ENCODE data around the gene PCDHAC2. TPM values are rescaled to one million over a fixed set of nuclear protein-coding genes. Genes with fewer than 3 reads are reported as not detected.

PCDHAC2 gene
- total RNA-seq, 1 donor from 2014 or later = 1.9 TPM

DNA sequence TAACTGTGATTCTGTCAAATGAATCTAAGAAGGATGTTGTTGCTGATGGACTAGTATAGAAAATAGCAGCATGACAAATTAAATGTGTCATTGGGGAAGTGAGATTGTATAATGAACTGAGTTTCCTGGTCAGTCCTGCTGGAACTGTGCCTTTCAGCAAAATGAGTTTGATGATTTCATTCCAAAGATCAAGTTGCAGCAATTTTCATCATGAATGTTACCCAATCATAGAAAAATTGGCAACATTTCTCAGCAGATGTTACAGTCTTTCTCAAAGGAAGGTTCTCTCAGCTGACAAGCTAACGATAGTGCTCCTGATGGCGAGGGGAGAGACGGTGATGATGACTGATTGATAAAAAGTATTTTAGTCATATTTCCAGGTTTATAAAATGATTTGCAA is 10.7 kb downstream of the PCDHAC2 start:
- H3K27ac ChIP-seq = no peak overlapping the region
- H3K4me2 ChIP-seq = no peak overlapping the region
- H3K4me1 ChIP-seq = no peaks in the 10 kb centered on the region
- no peaks in the 10 kb centered on the region for H3K36me3 ChIP-seq
- H3K9me3 ChIP-seq (ENCODE audit: low read depth) = no peaks in the 10 kb centered on the region
- no peak overlapping the region for H3K27ac Mint-ChIP-seq
- peaks cover 22% of the 10 kb centered on the region for H4K20me1 ChIP-seq (ENCODE audit: low read depth)
- H3K36me3 Mint-ChIP-seq = no peaks in the 10 kb centered on the region
- TF ChIP-seq EZH2phosphoT487 (IDR thresholded peaks at IDR 0.05) (no peak), EZH2 (IDR thresholded peaks at IDR 0.05) (no peak), CTCF (IDR thresholded peaks at IDR 0.05) (no peak)
- H3K79me2 ChIP-seq (ENCODE audit: low read depth) = no peaks in the 10 kb centered on the region
- no peaks in the 10 kb centered on the region for H3F3A ChIP-seq (ENCODE audit: low read depth)
- no peaks in the 10 kb centered on the region for H3K27me3 ChIP-seq
- no peak overlapping the region for H3K4me3 Mint-ChIP-seq
- no peaks in the 10 kb centered on the region for H3K9me3 Mint-ChIP-seq
- H3K4me3 ChIP-seq = no peak overlapping the region
- peaks cover 2% of the 10 kb centered on the region for H3K4me1 Mint-ChIP-seq
- H3K27me3 Mint-ChIP-seq (ENCODE audit: insufficient read depth, low read depth) = no peaks in the 10 kb centered on the region
- H3K9ac ChIP-seq = no peak overlapping the region
- no peak overlapping the region for H2AFZ ChIP-seq (replicated peaks)
- no peak for DNase-seq (ENCODE audit: low spot score)

DNA sequence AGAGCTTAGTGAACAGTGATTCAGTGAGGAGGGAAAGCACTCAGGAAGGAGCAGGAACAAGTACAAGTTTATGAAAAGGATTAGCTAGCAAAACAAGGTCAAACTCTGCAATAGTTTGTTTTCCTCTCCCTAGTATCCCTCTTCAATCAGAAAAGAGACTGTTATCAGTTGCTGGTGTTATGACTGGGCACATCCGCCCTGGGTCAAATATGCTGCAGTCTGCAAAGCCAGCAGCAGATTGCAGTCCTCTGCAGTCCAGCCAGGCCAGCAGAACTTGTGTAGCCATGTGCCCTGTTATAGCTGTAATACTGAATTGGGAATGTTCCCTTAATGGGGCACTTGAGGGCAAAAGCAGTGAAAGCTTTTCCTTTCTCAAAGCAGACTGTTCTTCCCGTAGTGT is 12.0 kb downstream of the PCDHAC2 start:
- Histone ChIP-seq H3K9me3 (ENCODE audit: low read depth) (no peaks in the 10 kb centered on the region), H3K4me2 (no peak overlapping the region), H3K27ac (no peak overlapping the region), H3K4me1 (no peaks in the 10 kb centered on the region), H3K27me3 (peaks cover 8% of the 10 kb centered on the region), H3K36me3 (no peaks in the 10 kb centered on the region), H3K4me3 (no peak overlapping the region), H3K79me2 (ENCODE audit: low read depth) (no peaks in the 10 kb centered on the region), H3F3A (ENCODE audit: low read depth) (no peaks in the 10 kb centered on the region), H4K20me1 (ENCODE audit: low read depth) (peaks cover 22% of the 10 kb centered on the region), H2AFZ (replicated peaks) (no peak overlapping the region), H3K9ac (no peak overlapping the region)
- Mint-ChIP-seq H3K36me3 (no peaks in the 10 kb centered on the region), H3K4me1 (peaks cover 2% of the 10 kb centered on the region), H3K9me3 (no peaks in the 10 kb centered on the region), H3K27ac (no peak overlapping the region), H3K4me3 (no peak overlapping the region), H3K27me3 (ENCODE audit: insufficient read depth, low read depth) (no peaks in the 10 kb centered on the region)
- TF ChIP-seq CTCF (IDR thresholded peaks at IDR 0.05) (no peak), EZH2phosphoT487 (IDR thresholded peaks at IDR 0.05) (no peak), EZH2 (IDR thresholded peaks at IDR 0.05) (no peak)
- no peak for DNase-seq (ENCODE audit: low spot score)

DNA sequence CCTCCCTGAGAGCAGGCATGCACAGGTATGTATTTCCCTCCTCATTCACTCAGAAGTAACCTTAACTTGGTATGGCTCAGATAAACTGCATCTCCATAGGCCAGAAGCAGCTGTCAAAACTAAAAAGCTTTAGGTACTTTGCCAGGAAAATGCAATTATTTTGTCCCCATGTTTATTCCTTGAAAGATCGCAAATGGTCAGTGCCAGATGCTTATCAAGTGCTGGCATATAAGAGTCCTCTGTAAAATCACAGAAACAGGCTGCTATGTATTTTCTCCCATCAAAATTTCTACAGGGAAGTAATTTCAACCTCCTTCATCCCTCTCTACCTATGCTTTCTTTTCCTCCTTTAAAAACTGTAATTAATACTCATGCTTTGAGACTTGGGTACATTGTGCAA is 12.7 kb downstream of the PCDHAC2 start:
- no peak overlapping the region for H3K4me2 ChIP-seq
- H3F3A ChIP-seq (ENCODE audit: low read depth) = no peaks in the 10 kb centered on the region
- H2AFZ ChIP-seq (replicated peaks) = no peak overlapping the region
- no peaks in the 10 kb centered on the region for H3K9me3 ChIP-seq (ENCODE audit: low read depth)
- no peak overlapping the region for H3K9ac ChIP-seq
- Mint-ChIP-seq H3K27ac (no peak overlapping the region), H3K27me3 (ENCODE audit: insufficient read depth, low read depth) (no peaks in the 10 kb centered on the region), H3K4me1 (peaks cover 2% of the 10 kb centered on the region), H3K9me3 (no peaks in the 10 kb centered on the region), H3K4me3 (no peak overlapping the region), H3K36me3 (no peaks in the 10 kb centered on the region)
- no peaks in the 10 kb centered on the region for H3K79me2 ChIP-seq (ENCODE audit: low read depth)
- no peak for DNase-seq (ENCODE audit: low spot score)
- TF ChIP-seq EZH2phosphoT487 (IDR thresholded peaks at IDR 0.05) = no peak
- no peak for TF ChIP-seq CTCF (IDR thresholded peaks at IDR 0.05)
- no peak for TF ChIP-seq EZH2 (IDR thresholded peaks at IDR 0.05)
- H3K27ac ChIP-seq = no peak overlapping the region
- H3K36me3 ChIP-seq = no peaks in the 10 kb centered on the region
- peaks cover 15% of the 10 kb centered on the region for H4K20me1 ChIP-seq (ENCODE audit: low read depth)
- peaks cover 15% of the 10 kb centered on the region for H3K27me3 ChIP-seq
- H3K4me1 ChIP-seq = no peaks in the 10 kb centered on the region
- no peak overlapping the region for H3K4me3 ChIP-seq

Data from neural progenitor cell (in vitro differentiated cells).